GM18526 (cell line): Measurements from ENCODE around the gene MAPK7.

ENCODE experiments used
- POLR2A ChIP-seq: IDR thresholded peaks from 3 replicates; pipeline ENCODE4 v1.6.1; 2011; ENCODE audit not compliant: insufficient read length; ENCODE audit errors: extremely low read depth

Gene MAPK7

DNA sequence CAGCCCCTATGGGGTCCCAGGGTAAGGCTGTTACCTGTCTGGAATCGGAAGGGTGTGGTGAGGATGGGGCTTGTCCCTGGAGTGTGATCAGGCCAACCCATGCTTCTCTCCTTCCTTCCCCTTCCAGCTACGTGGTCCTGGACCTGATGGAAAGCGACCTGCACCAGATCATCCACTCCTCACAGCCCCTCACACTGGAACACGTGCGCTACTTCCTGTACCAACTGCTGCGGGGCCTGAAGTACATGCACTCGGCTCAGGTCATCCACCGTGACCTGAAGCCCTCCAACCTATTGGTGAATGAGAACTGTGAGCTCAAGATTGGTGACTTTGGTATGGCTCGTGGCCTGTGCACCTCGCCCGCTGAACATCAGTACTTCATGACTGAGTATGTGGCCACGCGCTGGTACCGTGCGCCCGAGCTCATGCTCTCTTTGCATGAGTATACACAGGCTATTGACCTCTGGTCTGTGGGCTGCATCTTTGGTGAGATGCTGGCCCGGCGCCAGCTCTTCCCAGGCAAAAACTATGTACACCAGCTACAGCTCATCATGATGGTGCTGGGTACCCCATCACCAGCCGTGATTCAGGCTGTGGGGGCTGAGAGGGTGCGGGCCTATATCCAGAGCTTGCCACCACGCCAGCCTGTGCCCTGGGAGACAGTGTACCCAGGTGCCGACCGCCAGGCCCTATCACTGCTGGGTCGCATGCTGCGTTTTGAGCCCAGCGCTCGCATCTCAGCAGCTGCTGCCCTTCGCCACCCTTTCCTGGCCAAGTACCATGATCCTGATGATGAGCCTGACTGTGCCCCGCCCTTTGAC is 2.4 kb downstream of the MAPK7 start:
- no peak for TF ChIP-seq POLR2A

DNA sequence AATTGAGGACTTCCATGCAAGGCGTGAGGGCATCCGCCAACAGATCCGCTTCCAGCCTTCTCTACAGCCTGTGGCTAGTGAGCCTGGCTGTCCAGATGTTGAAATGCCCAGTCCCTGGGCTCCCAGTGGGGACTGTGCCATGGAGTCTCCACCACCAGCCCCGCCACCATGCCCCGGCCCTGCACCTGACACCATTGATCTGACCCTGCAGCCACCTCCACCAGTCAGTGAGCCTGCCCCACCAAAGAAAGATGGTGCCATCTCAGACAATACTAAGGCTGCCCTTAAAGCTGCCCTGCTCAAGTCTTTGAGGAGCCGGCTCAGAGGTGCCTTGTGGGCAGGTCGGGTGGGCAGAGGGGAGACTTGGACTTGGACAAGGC is 3.1 kb downstream of the MAPK7 start:
- no peak for TF ChIP-seq POLR2A

DNA sequence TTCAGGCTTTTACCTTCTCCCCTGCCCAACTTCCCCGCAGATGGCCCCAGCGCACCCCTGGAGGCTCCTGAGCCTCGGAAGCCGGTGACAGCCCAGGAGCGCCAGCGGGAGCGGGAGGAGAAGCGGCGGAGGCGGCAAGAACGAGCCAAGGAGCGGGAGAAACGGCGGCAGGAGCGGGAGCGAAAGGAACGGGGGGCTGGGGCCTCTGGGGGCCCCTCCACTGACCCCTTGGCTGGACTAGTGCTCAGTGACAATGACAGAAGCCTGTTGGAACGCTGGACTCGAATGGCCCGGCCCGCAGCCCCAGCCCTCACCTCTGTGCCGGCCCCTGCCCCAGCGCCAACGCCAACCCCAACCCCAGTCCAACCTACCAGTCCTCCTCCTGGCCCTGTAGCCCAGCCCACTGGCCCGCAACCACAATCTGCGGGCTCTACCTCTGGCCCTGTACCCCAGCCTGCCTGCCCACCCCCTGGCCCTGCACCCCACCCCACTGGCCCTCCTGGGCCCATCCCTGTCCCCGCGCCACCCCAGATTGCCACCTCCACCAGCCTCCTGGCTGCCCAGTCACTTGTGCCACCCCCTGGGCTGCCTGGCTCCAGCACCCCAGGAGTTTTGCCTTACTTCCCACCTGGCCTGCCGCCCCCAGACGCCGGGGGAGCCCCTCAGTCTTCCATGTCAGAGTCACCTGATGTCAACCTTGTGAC is 3.6 kb downstream of the MAPK7 start:
- no peak for TF ChIP-seq POLR2A

DNA sequence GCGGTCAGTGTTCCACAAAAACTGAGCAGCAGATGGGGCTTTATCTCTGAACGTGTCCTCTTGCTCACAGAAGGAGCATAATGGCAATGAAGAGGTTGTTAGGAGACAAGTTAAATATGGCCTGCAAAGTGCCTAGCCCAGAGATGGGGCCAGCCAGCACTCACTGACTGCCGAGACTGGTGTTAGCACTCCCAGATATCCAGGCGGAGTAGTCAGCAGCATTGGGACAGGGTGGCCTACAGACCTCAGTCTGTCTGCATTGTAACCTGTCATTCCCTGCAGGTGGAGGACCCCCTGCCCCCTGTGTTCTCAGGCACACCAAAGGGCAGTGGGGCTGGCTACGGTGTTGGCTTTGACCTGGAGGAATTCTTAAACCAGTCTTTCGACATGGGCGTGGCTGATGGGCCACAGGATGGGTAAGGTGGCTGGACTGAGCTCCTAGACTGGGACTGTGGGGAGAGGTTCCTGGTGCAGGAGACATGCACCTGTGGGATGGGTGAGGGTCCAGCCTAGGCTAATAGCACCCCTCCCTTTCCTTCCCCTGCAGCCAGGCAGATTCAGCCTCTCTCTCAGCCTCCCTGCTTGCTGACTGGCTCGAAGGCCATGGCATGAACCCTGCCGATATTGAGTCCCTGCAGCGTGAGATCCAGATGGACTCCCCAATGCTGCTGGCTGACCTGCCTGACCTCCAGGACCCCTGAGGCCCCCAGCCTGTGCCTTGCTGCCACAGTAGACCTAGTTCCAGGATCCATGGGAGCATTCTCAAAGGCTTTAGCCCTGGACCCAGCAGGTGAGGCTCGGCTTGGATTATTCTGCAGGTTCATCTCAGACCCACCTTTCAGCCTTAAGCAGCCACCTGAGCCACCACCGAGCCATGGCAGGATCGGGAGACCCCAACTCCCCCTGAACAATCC is 4.5 kb downstream of the MAPK7 start:
- TF ChIP-seq POLR2A, result no peak

DNA sequence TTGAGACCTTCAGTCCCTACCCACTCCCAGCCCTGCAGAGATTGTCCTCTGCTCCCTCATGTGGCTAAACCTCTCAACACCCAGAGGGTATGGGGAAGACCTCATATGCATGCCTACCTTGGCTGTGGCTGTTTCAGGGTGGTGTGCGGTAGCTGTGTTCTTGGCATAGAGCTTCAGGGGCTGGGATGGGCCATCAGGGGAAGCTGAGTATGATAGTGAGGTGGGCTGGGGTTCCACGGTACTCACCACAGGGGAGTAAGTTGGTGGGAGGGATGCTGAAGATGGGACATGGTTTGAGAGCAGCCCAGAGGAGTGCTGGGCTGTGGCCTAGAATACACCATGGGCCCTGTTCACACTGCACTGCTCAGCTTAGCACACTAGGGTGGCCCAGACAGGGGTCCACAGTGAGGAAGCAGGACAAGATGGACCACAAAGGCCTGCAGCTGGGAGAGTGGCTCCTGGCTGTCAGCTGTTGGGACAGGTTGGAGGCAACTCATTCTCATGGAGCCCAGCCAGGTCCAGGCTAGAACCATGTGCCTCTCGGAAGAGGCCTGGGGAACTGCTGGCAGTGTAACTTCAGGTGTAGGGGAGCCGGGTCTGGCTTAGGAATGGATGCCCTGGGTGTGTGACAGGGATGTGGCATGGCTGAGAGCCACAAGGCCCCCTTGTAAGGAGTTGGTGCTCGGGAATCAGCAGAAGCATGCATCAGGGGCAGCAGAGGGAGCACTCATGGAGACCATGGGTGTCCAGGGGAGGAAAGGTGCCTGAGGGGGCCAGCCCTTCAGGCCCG is 5.6 kb downstream of the MAPK7 start:
- TF ChIP-seq POLR2A, result no peak

DNA sequence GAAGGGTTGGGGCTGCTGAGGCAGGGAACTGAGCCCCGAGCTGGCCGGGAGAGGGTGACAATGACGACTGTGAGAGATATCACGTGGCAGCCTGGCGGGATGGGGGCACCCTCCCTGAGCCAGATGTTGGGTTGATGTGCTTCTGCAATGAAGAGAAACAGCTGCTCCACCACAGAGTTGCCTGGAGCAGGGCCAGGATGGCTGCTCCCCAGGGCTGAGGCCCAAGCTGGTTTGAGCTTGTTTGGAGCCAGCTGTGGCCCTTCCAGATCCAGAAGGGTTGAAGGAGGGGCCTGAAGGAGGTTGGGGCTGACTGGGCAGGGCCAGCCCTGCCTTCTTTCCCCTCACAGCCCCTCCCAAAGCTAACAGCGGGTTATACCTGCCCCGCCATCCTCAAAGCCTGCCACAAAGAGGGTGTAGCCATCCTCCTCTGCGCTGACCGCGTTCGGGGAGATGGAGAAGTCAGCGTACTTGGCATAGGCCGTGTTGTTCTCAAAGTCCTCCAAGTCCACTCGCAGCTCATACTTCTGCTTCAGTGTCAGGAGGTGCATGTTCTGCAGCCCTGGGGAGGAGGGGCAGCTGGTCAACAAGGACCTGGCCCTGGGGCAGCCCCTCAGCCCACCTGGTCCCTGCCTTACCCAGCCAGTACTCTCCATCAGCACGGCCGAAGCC is 6.6 kb downstream of the MAPK7 start:
- no peak for TF ChIP-seq POLR2A

DNA sequence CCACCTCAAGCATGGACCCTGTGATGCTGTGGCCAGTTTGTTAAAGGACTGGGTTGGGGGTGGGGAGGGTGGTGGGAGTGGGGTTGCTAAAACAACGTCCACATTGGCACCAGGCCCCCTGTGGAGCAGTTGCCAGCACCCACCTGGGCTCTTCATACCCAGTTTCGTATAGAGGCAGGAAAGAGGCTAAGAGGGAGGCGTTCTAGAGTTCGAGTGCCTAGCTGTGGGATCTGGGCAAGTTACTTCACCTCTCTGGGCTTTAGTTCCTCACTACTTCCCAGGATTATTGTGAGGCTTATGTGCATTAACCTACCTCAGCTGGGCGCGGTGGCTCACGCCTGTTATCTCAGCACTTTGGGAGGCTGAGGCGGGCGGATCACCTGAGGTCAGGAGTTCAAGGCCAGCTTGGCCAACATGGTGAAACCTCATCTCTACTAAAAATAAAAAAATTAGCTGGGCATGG is 7.3 kb downstream of the MAPK7 start:
- TF ChIP-seq POLR2A, result no peak

DNA sequence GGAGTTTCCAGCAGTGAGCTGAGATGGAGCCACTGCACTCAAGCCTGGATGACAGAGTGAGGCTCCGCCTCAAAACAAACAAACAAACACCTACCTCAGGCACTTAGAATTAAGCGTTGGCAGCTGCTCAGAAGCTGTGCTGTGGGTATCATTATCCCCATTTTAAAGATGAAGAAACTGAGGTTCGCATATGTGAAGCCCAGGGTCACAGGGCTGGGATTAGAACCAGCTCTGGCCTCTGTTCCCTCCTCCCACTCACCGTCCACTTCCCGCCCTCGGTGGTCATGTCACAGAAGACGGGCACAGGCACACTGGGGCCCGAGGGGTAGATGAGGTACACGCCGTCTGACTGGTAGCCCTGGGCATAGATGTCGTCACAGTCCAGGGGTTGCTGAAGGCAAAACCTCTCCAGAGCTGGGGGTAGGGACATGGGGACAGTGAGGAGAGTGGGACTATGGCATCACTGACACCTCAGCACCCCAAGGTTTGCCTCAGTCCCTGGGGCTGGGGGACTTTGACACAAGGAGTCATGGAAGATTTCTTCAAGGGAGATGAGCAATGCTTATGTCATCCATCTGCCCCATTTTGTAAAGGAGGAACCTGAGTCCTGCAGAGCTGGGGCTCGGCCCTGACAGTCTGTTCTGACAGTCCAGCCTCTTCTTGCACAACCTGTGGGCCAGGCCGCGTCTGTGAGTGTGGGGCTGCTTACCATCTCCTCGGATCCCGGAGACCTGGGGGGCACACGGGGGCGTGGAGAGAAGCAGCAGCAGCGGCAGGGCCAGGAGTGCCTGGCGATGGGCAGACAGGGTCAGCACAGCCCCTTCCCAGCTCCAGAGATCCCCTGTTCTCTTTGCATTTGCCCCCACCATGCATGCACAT is 8.0 kb downstream of the MAPK7 start:
- no peak for TF ChIP-seq POLR2A

DNA sequence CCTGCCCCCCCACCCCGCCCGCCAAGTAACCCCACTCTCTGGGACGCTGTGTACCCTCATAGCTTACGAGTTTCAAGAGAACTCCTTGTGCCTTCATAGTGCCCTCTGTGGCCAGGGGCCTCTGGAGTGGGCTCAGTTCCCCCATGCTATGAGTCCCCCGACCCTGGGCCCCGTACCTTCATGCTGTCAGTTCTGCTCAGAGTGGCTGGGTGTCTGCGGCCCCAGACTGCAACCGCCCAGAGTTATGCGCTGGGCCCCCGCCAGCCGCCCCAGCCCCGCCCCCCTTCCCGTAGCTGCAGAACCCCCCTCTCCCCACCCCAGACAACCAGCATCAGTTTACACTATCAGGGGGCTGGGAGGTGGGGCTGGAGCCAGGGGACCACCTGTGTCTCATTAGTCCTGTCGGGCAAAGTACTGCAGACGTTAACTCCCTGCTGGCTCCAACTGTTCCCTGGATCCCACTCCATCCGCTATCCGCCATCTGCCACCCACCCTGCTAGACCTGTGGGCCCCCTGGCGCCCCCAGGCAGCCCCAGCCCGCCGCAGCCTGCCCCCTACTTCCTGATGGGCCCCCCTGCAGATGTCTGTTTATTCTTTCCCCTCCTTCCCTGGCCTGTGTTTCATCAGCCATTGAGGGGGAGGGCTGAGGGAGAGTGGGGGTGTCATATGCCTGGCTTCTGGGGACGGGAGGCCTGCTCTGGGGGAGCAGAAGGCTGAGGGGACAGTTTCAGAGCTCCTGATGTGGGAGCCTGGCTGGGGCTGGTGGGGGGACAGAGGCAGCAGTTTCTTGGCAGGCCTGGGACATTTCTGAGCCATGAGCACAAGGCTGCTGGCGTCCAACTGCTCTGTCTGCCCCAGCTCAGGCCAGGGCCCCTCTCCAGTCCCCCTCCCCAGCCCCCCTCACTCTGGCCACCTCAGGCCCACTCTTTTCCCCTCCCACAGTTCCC is 8.9 kb downstream of the MAPK7 start, which contains the start of gene MFAP4:
MFAP4 (minus strand) TSS at position 217 of the 947 bp plus-strand sequence; CDS start at position 182, 35 bp downstream.
- TF ChIP-seq POLR2A, result no peak

DNA sequence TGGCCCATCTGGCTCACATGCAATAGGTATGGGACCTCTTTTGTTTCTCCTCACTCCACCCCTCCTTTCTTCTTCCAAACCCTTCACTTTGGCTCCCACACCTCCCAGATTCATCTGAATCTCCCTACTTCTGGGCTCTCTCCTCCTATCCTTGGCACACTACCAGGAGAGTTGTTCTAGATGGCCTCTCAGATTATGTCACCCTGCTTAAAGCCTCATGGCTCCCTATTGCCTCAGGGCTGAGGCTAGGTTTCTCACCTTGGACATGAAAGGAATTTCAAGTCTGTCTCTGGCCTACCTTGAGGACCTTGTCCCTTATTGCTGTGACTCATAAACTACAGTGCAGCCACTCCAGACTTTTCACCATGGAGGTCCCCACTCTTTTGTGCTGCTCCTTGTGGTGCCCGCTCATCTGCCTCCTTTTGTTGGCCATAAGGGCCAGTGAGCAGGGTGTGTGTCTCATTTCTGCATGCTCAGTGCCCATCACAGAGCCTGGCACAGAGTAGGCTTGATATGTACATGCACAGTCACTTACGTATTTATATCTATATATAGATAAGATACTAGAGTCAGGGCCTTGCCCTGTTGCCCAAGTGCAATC is 9.7 kb downstream of the MAPK7 start:
- TF ChIP-seq POLR2A, result no peak
